Glutamatergic neuron (in vitro differentiated cells): ENCODE results near the gene NEK6. TPM values are rescaled to one million over a fixed set of nuclear protein-coding genes. Genes with fewer than 3 reads are reported as not detected.

ENCODE experiments used
- DNase-seq: peaks from one replicate; pipeline ENCODE4 v3.0.0; 2022
- H3K27ac Mint-ChIP-seq: one replicate; pipeline ENCODE4 v1.8.0; 2020; ENCODE audit warnings: mild to moderate bottlenecking, mixed read lengths, inconsistent platforms; ENCODE audit not compliant: unreplicated experiment
- H3K27me3 Mint-ChIP-seq: one replicate; pipeline ENCODE4 v1.8.0; 2020; ENCODE audit warnings: mild to moderate bottlenecking, moderate library complexity, mixed read lengths, inconsistent platforms; ENCODE audit not compliant: unreplicated experiment
- H3K36me3 Mint-ChIP-seq: one replicate; pipeline ENCODE4 v1.8.0; 2020; ENCODE audit warnings: mild to moderate bottlenecking, mixed read lengths, inconsistent platforms; ENCODE audit not compliant: unreplicated experiment
- H3K4me1 Mint-ChIP-seq: one replicate; pipeline ENCODE4 v1.8.0; 2020; ENCODE audit warnings: mild to moderate bottlenecking, low read depth, mixed read lengths, inconsistent platforms; ENCODE audit not compliant: unreplicated experiment
- H3K4me3 Mint-ChIP-seq: one replicate; pipeline ENCODE4 v1.8.0; 2020; ENCODE audit warnings: mild to moderate bottlenecking, mixed read lengths, inconsistent platforms; ENCODE audit not compliant: unreplicated experiment
- H3K9me3 Mint-ChIP-seq: one replicate; pipeline ENCODE4 v1.8.0; 2020; ENCODE audit warnings: mild to moderate bottlenecking, moderate library complexity, mixed read lengths, inconsistent platforms; ENCODE audit not compliant: unreplicated experiment
- total RNA-seq: library from RNA; stranded (reverse); fragmentation: NEBNext Ultra II Directional; extraction: Animal tissue kit (Norgen Biotek cat#: 25700); gene quantifications from one replicate; pipeline ENCODE4 v1.2.1, GENCODE V29; 2021; ENCODE audit not compliant: unreplicated experiment
- TF ChIP-seq, protein P1 (sequence below): fragments of 200-600 bp; sonication (generic); IDR thresholded peaks from one replicate; pipeline ENCODE4 v1.5.0; 2021; ENCODE audit not compliant: partially characterized antibody, unreplicated experiment

The NEK6 gene
- total RNA-seq, 1 donor from 2014 or later = 5.4 TPM

DNA sequence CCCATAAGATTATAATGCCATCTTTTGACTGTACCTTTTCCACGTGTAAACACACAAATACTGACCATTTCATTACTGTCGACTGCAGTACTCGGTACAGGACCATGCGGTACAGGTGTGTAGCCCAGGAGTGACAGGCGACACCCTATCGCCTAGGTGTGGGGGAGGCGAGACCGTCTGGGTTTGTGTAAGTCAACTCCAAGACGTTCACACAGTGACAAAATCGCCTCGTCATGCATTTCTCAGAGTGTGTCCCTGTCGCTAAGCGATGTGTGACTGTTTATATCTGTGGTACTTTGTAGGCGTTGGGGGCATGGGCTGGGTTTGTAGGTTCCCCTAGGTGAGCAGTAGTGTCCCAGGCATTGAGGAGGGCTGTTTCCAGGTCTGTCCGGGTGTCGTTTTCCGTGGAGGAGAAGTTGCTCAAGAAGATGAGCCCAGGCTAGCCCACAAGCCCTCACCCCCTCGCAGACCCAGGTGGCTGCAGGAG is 20.3 kb downstream of the NEK6 start:
- Mint-ChIP-seq H3K4me1 (peaks cover 1% of the 10 kb centered on the region), H3K9me3 (peaks cover 4% of the 10 kb centered on the region), H3K4me3 (no peak overlapping the region), H3K36me3 (no peaks in the 10 kb centered on the region), H3K27me3 (peaks cover 4% of the 10 kb centered on the region), H3K27ac (no peak overlapping the region)
- TF ChIP-seq, protein P1, sequence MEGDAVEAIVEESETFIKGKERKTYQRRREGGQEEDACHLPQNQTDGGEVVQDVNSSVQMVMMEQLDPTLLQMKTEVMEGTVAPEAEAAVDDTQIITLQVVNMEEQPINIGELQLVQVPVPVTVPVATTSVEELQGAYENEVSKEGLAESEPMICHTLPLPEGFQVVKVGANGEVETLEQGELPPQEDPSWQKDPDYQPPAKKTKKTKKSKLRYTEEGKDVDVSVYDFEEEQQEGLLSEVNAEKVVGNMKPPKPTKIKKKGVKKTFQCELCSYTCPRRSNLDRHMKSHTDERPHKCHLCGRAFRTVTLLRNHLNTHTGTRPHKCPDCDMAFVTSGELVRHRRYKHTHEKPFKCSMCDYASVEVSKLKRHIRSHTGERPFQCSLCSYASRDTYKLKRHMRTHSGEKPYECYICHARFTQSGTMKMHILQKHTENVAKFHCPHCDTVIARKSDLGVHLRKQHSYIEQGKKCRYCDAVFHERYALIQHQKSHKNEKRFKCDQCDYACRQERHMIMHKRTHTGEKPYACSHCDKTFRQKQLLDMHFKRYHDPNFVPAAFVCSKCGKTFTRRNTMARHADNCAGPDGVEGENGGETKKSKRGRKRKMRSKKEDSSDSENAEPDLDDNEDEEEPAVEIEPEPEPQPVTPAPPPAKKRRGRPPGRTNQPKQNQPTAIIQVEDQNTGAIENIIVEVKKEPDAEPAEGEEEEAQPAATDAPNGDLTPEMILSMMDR = no peak
- no peak for DNase-seq

DNA sequence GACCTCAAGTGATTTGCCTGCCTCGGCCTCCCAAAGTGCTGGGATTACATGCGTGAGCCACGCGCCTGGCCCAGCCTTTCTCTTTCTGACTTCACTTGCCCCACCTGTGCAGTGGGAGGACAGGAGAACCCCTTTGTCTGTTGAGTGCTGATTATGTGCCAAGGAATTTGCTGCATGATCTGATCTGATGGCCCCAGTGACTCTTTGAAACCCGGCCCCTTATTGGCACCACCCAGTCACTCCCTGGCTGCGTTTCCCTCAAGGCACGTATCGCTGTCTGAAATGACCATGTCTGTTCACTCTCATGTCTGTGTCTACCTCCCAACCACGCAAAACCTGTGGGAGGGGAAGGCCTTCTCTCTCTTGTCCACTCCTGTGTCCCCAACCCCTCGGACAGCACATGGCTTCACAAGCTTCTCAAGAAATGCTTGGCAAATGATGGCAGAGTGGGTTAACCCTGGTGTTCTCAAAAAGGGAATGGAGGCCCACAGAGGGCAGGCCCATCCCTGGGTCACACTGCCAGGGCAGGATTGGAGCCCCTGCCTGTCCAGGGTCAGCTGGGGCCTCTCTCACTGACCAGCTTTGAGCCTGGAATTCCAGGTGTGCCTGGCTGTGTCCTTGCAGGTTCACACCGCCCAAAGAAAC is 21.9 kb downstream of the NEK6 start:
- Mint-ChIP-seq H3K27ac (no peak overlapping the region), H3K36me3 (no peaks in the 10 kb centered on the region), H3K4me1 (no peaks in the 10 kb centered on the region), H3K9me3 (peaks cover 4% of the 10 kb centered on the region), H3K27me3 (peaks cover 3% of the 10 kb centered on the region), H3K4me3 (no peak overlapping the region)
- DNase-seq = no peak
- TF ChIP-seq, protein P1 = no peak

DNA sequence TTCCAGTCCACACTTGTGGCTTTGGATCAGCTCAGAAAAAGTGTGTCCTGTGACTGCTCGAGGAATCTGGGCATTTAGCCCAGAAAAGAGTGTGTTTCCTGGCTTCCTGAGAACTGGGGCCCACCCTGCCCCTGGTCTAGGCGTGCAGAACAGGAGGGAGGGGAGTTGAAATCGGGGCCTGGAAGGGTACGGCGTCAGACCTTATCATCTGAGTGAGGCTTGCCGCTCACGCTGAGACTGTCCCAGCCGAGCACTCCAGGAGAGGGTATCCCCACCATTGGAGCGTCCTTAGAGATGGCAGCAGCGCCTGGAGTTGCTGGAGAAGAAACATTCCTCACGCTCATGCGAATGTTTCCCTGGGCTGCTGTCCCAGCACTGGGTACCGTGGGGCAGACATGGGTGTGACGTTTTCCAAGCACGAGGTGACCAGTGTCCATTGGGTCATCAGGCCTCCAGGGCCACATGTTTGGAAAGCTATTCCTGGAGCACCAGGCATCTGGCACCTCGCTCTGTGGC is 22.5 kb downstream of the NEK6 start:
- Mint-ChIP-seq H3K4me1 (no peaks in the 10 kb centered on the region), H3K36me3 (no peaks in the 10 kb centered on the region), H3K4me3 (no peak overlapping the region), H3K9me3 (peaks cover 4% of the 10 kb centered on the region), H3K27me3 (peaks cover 3% of the 10 kb centered on the region), H3K27ac (no peak overlapping the region)
- TF ChIP-seq, protein P1 = no peak
- no peak for DNase-seq

DNA sequence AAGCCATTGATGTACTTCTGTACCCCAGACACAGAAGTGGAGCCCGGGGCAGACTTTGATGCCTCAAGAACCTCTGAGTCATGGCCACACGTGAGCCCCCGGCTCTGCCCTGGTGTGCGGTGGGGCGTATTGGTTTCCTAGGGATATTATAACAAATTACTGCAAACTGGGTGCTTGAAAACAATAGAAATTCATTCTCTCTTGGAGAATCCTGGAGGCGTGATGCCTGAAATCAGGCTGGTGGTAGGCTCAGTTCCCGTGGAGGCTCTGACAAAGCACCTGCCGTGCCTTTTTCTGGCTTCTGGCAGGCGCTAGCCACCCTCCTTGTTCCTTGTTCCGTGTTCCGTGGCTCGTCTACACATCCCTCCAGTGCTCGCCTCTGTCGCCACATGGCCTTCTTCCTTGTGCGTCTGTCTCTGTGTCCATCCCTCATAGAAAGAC is 24.2 kb downstream of the NEK6 start:
- DNase-seq = no peak
- Mint-ChIP-seq H3K27ac (no peak overlapping the region), H3K4me1 (no peaks in the 10 kb centered on the region), H3K9me3 (peaks cover 4% of the 10 kb centered on the region), H3K36me3 (no peaks in the 10 kb centered on the region), H3K27me3 (no peaks in the 10 kb centered on the region), H3K4me3 (no peak overlapping the region)
- TF ChIP-seq, protein P1 = no peak

- peaks cover 4% of the 10 kb centered on the region for H3K9me3 Mint-ChIP-seq
- H3K27me3 Mint-ChIP-seq = no peaks in the 10 kb centered on the region
- no peak overlapping the region for H3K4me3 Mint-ChIP-seq
- H3K36me3 Mint-ChIP-seq = no peaks in the 10 kb centered on the region
- no peak for DNase-seq
- H3K4me1 Mint-ChIP-seq = no peaks in the 10 kb centered on the region
- H3K27ac Mint-ChIP-seq = no peak overlapping the region
- TF ChIP-seq, protein P1 = no peak
These were observed 24.9 kb downstream of the NEK6 start for GRCh38 chr9:124282442-124283227.
